Chondrocyte (in vitro differentiated cells): ENCODE data around the gene CCHCR1. TPM values are rescaled to one million over a fixed set of nuclear protein-coding genes. Genes with fewer than 3 reads are reported as not detected.
A peak's percentile ranks its signal among the peaks of the same experiment; 100 is the strongest.

Source experiments
- DNase-seq: peaks from one replicate; pipeline ENCODE4 v3.0.0; 2021; ENCODE audit warnings: mixed read lengths, low spot score
- H3K27ac Mint-ChIP-seq: one replicate; pipeline ENCODE4 v1.8.0; 2021; ENCODE audit warnings: mild to moderate bottlenecking, moderate library complexity, mixed read lengths; ENCODE audit not compliant: unreplicated experiment
- H3K27me3 Mint-ChIP-seq: 2 replicates; pipeline ENCODE4 v1.8.0; 2021; ENCODE audit warnings: low read depth, mixed read lengths
- H3K36me3 Mint-ChIP-seq: 2 replicates; pipeline ENCODE4 v1.8.0; 2021; ENCODE audit warnings: low read depth, mixed read lengths
- H3K4me1 Mint-ChIP-seq: 2 replicates; pipeline ENCODE4 v1.8.0; 2021; ENCODE audit warnings: low read depth, mild to moderate bottlenecking, mixed read lengths
- H3K4me3 Mint-ChIP-seq: one replicate; pipeline ENCODE4 v1.8.0; 2021; ENCODE audit warnings: mild to moderate bottlenecking, moderate library complexity, mixed read lengths; ENCODE audit not compliant: unreplicated experiment
- H3K9me3 Mint-ChIP-seq: 2 replicates; pipeline ENCODE4 v1.8.0; 2021; ENCODE audit warnings: low read depth, mixed read lengths
- total RNA-seq: library from RNA; stranded (reverse); gene quantifications from 3 replicates; pipeline ENCODE4 v1.2.1, GENCODE V29; 2021
- TF ChIP-seq, protein P1 (sequence below): fragments of 200-600 bp; sonication (generic); IDR thresholded peaks from 2 replicates; pipeline ENCODE4 v1.5.0; 2021; ENCODE audit warnings: antibody characterized with exemption, mild to moderate bottlenecking, moderate library complexity

The CCHCR1 gene
- total RNA-seq, 1 donor from 2014 or later: 13.4 TPM

GRCh38 chr6:31144296-31144969, 13.2 kb downstream of the CCHCR1 start:
- H3K4me3 Mint-ChIP-seq: no peak overlapping the region
- H3K27ac Mint-ChIP-seq: no peak overlapping the region
- DNase-seq: no peak
- no peaks in the 10 kb centered on the region for H3K27me3 Mint-ChIP-seq
- TF ChIP-seq, protein P1, sequence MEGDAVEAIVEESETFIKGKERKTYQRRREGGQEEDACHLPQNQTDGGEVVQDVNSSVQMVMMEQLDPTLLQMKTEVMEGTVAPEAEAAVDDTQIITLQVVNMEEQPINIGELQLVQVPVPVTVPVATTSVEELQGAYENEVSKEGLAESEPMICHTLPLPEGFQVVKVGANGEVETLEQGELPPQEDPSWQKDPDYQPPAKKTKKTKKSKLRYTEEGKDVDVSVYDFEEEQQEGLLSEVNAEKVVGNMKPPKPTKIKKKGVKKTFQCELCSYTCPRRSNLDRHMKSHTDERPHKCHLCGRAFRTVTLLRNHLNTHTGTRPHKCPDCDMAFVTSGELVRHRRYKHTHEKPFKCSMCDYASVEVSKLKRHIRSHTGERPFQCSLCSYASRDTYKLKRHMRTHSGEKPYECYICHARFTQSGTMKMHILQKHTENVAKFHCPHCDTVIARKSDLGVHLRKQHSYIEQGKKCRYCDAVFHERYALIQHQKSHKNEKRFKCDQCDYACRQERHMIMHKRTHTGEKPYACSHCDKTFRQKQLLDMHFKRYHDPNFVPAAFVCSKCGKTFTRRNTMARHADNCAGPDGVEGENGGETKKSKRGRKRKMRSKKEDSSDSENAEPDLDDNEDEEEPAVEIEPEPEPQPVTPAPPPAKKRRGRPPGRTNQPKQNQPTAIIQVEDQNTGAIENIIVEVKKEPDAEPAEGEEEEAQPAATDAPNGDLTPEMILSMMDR: no peak
- no peaks in the 10 kb centered on the region for H3K9me3 Mint-ChIP-seq
- H3K36me3 Mint-ChIP-seq: peaks cover 9% of the 10 kb centered on the region
- H3K4me1 Mint-ChIP-seq: peaks cover 22% of the 10 kb centered on the region

- TF ChIP-seq, protein P1: no peak
- H3K9me3 Mint-ChIP-seq: no peaks in the 10 kb centered on the region
- H3K4me3 Mint-ChIP-seq: no peak overlapping the region
- H3K36me3 Mint-ChIP-seq: peaks cover 9% of the 10 kb centered on the region
- no peaks in the 10 kb centered on the region for H3K27me3 Mint-ChIP-seq
- H3K27ac Mint-ChIP-seq: peak overlapping the region; percentile 73
- peaks cover 26% of the 10 kb centered on the region for H3K4me1 Mint-ChIP-seq
- no peak for DNase-seq
Observed at GRCh38 chr6:31143148-31143547, 14.5 kb downstream of the CCHCR1 start.

- TF ChIP-seq, protein P1: no peak
- H3K4me3 Mint-ChIP-seq: no peak overlapping the region
- H3K27ac Mint-ChIP-seq: no peak overlapping the region
- no peak for DNase-seq
- H3K36me3 Mint-ChIP-seq: peaks cover 9% of the 10 kb centered on the region
- H3K4me1 Mint-ChIP-seq: peaks cover 34% of the 10 kb centered on the region
- no peaks in the 10 kb centered on the region for H3K9me3 Mint-ChIP-seq
- no peaks in the 10 kb centered on the region for H3K27me3 Mint-ChIP-seq
Observed at GRCh38 chr6:31142361-31142761, 15.2 kb downstream of the CCHCR1 start.

- Mint-ChIP-seq H3K4me1 (peaks cover 34% of the 10 kb centered on the region), H3K27me3 (no peaks in the 10 kb centered on the region), H3K27ac (no peak overlapping the region), H3K9me3 (no peaks in the 10 kb centered on the region), H3K4me3 (no peak overlapping the region), H3K36me3 (peaks cover 9% of the 10 kb centered on the region)
- TF ChIP-seq, protein P1: no peak
- no peak for DNase-seq
Observed at GRCh38 chr6:31140643-31141042, 17.0 kb downstream of the CCHCR1 start.

GRCh38 chr6:31139599-31139998, 18.0 kb downstream of the CCHCR1 start:
- Mint-ChIP-seq H3K36me3 (peaks cover 4% of the 10 kb centered on the region), H3K4me3 (no peak overlapping the region), H3K4me1 (peaks cover 34% of the 10 kb centered on the region), H3K27ac (no peak overlapping the region), H3K27me3 (no peaks in the 10 kb centered on the region), H3K9me3 (no peaks in the 10 kb centered on the region)
- TF ChIP-seq, protein P1: no peak
- DNase-seq: no peak
